MM.1S (cell line): Measurements from ENCODE around the gene GLI1.
"Not testable (repeated sequence)": the region's sequence is repeated elsewhere in the genome, so short reads cannot be mapped to it uniquely, and the experiment has no call there.

Source experiments
- DNase-seq: peaks from one replicate; pipeline ENCODE4 v3.0.0-alpha.2; 2015
- H2AFZ ChIP-seq: fragments of 300-600 bp; sonication (generic); 2 replicates; pipeline ENCODE4 v1.6.0; 2016; ENCODE audit warnings: antibody characterized with exemption, low read length
- H3F3A ChIP-seq: fragments of 300-600 bp; sonication (generic); 2 replicates; pipeline ENCODE4 v1.6.1; 2016; ENCODE audit warnings: mild to moderate bottlenecking, antibody characterized with exemption, low read length, moderate library complexity, mixed read lengths; ENCODE audit not compliant: insufficient read depth
- H3K27ac ChIP-seq: fragments of 300-600 bp; sonication (generic); 2 replicates; pipeline ENCODE4 v1.5.1; 2016; ENCODE audit warnings: mild to moderate bottlenecking, low read length
- H3K27me3 ChIP-seq: fragments of 300-600 bp; sonication (generic); replicated peaks from 2 replicates; pipeline ENCODE4 v1.6.0; 2016; ENCODE audit warnings: low read length; ENCODE audit not compliant: insufficient read depth
- H3K36me3 ChIP-seq: fragments of 300-600 bp; sonication (generic); replicated peaks from 2 replicates; pipeline ENCODE4 v1.6.1; 2016; ENCODE audit warnings: mild to moderate bottlenecking, low read length, mixed read lengths; ENCODE audit not compliant: insufficient read depth
- H3K4me1 ChIP-seq: fragments of 300-600 bp; sonication (generic); 2 replicates; pipeline ENCODE4 v1.6.1; 2016; ENCODE audit warnings: low read length, mixed read lengths
- H3K4me2 ChIP-seq: fragments of 300-600 bp; sonication (generic); 2 replicates; pipeline ENCODE4 v1.6.0; 2016; ENCODE audit warnings: low read depth, low read length
- H3K4me3 ChIP-seq: fragments of 300-600 bp; sonication (generic); 2 replicates; pipeline ENCODE4 v1.5.1; 2016; ENCODE audit warnings: low read length, mixed read lengths
- H3K79me2 ChIP-seq: fragments of 300-600 bp; sonication (generic); 2 replicates; pipeline ENCODE4 v1.6.1; 2016; ENCODE audit warnings: mixed run types, low read length, mixed read lengths
- H3K9ac ChIP-seq: fragments of 300-600 bp; sonication (generic); 2 replicates; pipeline ENCODE4 v1.6.1; 2016; ENCODE audit warnings: low read length, mixed read lengths
- H3K9me2 ChIP-seq: fragments of 300-600 bp; sonication (generic); replicated peaks from 2 replicates; pipeline ENCODE4 v1.6.1; 2016; ENCODE audit warnings: mild to moderate bottlenecking, low read length, mixed read lengths; ENCODE audit not compliant: insufficient read depth
- H3K9me3 ChIP-seq: fragments of 300-600 bp; sonication (generic); replicated peaks from 2 replicates; pipeline ENCODE4 v1.6.1; 2016; ENCODE audit warnings: mild to moderate bottlenecking, low read length, mixed read lengths; ENCODE audit not compliant: insufficient read depth
- H4K20me1 ChIP-seq: fragments of 300-600 bp; sonication (generic); 2 replicates; pipeline ENCODE4 v1.6.1; 2016; ENCODE audit warnings: mild to moderate bottlenecking, low read length, moderate library complexity, mixed read lengths; ENCODE audit not compliant: insufficient read depth
- CTCF ChIP-seq: fragments of 300-600 bp; sonication (generic); IDR thresholded peaks from 2 replicates; pipeline ENCODE4 v1.5.1; 2016; ENCODE audit warnings: antibody characterized with exemption, low read length, mixed read lengths
- EZH2 ChIP-seq: fragments of 300-600 bp; sonication (generic); optimal IDR thresholded peaks from 2 replicates; pipeline ENCODE3; 2017; ENCODE audit warnings: low read depth, mild to moderate bottlenecking, antibody characterized with exemption, low read length, mixed read lengths
- EZH2phosphoT487 ChIP-seq: fragments of 300-600 bp; sonication (generic); IDR thresholded peaks from 2 replicates; pipeline ENCODE4 v1.6.1; 2018; ENCODE audit warnings: antibody characterized with exemption, low read length

GLI1 gene

GRCh38 chr12:57513266-57513665 lies 53.7 kb downstream of the GLI1 start:
- H3K27me3 ChIP-seq, result no peaks in the 10 kb centered on the region
- peaks cover 29% of the 10 kb centered on the region for H3K79me2 ChIP-seq
- H3K9ac ChIP-seq, result no peak overlapping the region
- no peak overlapping the region for H2AFZ ChIP-seq
- H3K36me3 ChIP-seq, result peaks cover 24% of the 10 kb centered on the region
- no peak for DNase-seq
- TF ChIP-seq EZH2 (no peak), EZH2phosphoT487 (no peak), CTCF (no peak)
- H3K27ac ChIP-seq, result no peak overlapping the region
- H3K9me3 ChIP-seq, result no peaks in the 10 kb centered on the region
- H3F3A ChIP-seq, result peaks cover 30% of the 10 kb centered on the region
- H4K20me1 ChIP-seq, result no peaks in the 10 kb centered on the region
- H3K9me2 ChIP-seq, result no peaks in the 10 kb centered on the region
- no peak overlapping the region for H3K4me3 ChIP-seq
- no peak overlapping the region for H3K4me2 ChIP-seq
- H3K4me1 ChIP-seq, result peaks cover 3% of the 10 kb centered on the region

GRCh38 chr12:57513677-57514076 lies 54.1 kb downstream of the GLI1 start:
- H3K9ac ChIP-seq, H3K4me3 ChIP-seq, DNase-seq, H2AFZ ChIP-seq, H4K20me1 ChIP-seq, H3K9me3 ChIP-seq, H3K4me2 ChIP-seq, H3K9me2 ChIP-seq, H3K27me3 ChIP-seq, H3K4me1 ChIP-seq, H3K27ac ChIP-seq: not testable (repeated sequence)
- Histone ChIP-seq H3F3A (peaks cover 30% of the 10 kb centered on the region), H3K36me3 (peaks cover 24% of the 10 kb centered on the region), H3K79me2 (peaks cover 33% of the 10 kb centered on the region)

- H4K20me1 ChIP-seq, H3K4me1 ChIP-seq, H3K4me2 ChIP-seq, H3K27me3 ChIP-seq, H3K9me2 ChIP-seq, DNase-seq, H3K4me3 ChIP-seq, H3K9ac ChIP-seq, H2AFZ ChIP-seq, H3K27ac ChIP-seq, H3K9me3 ChIP-seq: not testable (repeated sequence)
- H3K36me3 ChIP-seq, result peaks cover 24% of the 10 kb centered on the region
- H3F3A ChIP-seq, result peaks cover 33% of the 10 kb centered on the region
- peaks cover 36% of the 10 kb centered on the region for H3K79me2 ChIP-seq
Measured at GRCh38 chr12:57514246-57514645, 54.7 kb downstream of the GLI1 start.

- Histone ChIP-seq H3F3A (peaks cover 37% of the 10 kb centered on the region), H3K9me2 (no peaks in the 10 kb centered on the region), H3K4me1 (peaks cover 9% of the 10 kb centered on the region), H3K27ac (no peak overlapping the region), H3K4me3 (no peak overlapping the region), H3K9ac (no peak overlapping the region), H3K79me2 (peaks cover 42% of the 10 kb centered on the region), H3K9me3 (no peaks in the 10 kb centered on the region), H2AFZ (no peak overlapping the region), H3K27me3 (no peaks in the 10 kb centered on the region), H3K4me2 (no peak overlapping the region), H3K36me3 (peaks cover 24% of the 10 kb centered on the region), H4K20me1 (no peaks in the 10 kb centered on the region)
- TF ChIP-seq EZH2, result no peak
- no peak for TF ChIP-seq CTCF
- DNase-seq, result no peak
Measured at GRCh38 chr12:57514720-57515407, 55.3 kb downstream of the GLI1 start.
